Sigmoid colon (tissue), 4 donors: Measurements from ENCODE around the gene DAPK2.

ENCODE experiments used
- EP300 ChIP-seq, 4 donors: sonication (generic); formaldehyde crosslinking; IDR thresholded peaks; one replicate each; pipeline ENCODE4 v1.6.1; 2017; ENCODE audit warnings: antibody characterized with exemption in 4 of 4
- POLR2A ChIP-seq, 2 donors: fragments of 450-650 bp; IDR thresholded peaks; one replicate each; pipeline ENCODE4 v1.6.1; 2016; ENCODE audit warnings: antibody characterized with exemption in 2 of 2, mild to moderate bottlenecking in 2 of 2, moderate library complexity in 2 of 2
- POLR2AphosphoS5 ChIP-seq, 4 donors: sonication (generic); formaldehyde crosslinking; IDR thresholded peaks; one replicate each; pipeline ENCODE4 v1.6.1; 2017; ENCODE audit warnings: antibody characterized with exemption in 4 of 4
- TF ChIP-seq, protein P1 (sequence below), 4 experiments: fragments of 450-650 bp in 3 of 4; fragments of 200-600 bp in 1 of 4; IDR thresholded peaks; one replicate each; pipeline ENCODE4 v1.5.1; 2016 to 2019; ENCODE audit warnings: antibody characterized with exemption in 4 of 4, mild to moderate bottlenecking in 3 of 4, moderate library complexity in 2 of 4

DNA sequence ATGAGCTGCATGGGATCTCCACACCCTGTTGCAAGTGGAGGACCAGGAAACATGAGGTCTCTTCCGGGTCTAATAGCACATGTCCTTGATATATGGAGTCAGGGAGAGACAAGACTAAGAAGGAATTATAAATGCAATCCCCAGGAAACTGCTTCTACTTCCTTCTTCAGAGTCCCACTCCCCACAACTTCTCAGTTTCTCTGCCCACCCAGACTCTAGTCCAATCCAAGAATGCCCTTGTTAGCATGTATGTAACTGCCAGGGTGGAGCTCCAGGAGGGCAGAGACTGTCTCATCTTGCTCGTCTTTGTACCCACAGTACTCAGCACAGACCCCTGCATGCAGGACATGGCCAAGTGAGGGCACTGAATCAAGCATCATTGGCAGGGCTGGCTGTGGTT is 8.3 kb downstream of the DAPK2 start:
- TF ChIP-seq, protein P1, sequence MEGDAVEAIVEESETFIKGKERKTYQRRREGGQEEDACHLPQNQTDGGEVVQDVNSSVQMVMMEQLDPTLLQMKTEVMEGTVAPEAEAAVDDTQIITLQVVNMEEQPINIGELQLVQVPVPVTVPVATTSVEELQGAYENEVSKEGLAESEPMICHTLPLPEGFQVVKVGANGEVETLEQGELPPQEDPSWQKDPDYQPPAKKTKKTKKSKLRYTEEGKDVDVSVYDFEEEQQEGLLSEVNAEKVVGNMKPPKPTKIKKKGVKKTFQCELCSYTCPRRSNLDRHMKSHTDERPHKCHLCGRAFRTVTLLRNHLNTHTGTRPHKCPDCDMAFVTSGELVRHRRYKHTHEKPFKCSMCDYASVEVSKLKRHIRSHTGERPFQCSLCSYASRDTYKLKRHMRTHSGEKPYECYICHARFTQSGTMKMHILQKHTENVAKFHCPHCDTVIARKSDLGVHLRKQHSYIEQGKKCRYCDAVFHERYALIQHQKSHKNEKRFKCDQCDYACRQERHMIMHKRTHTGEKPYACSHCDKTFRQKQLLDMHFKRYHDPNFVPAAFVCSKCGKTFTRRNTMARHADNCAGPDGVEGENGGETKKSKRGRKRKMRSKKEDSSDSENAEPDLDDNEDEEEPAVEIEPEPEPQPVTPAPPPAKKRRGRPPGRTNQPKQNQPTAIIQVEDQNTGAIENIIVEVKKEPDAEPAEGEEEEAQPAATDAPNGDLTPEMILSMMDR (IDR thresholded peaks at IDR 0.05): no peak
- TF ChIP-seq POLR2AphosphoS5 (IDR thresholded peaks at IDR 0.05) (no peak), EP300 (IDR thresholded peaks at IDR 0.05) (no peak), POLR2A (IDR thresholded peaks at IDR 0.05) (no peak)
